ENCODE data around the gene SNED1.

GRCh38 chr2:241003047-241003360, 4.6 kb downstream of the SNED1 start:
- TF ChIP-seq CTCF (IDR thresholded peaks at IDR 0.05) (no peak), EZH2 (IDR thresholded peaks at IDR 0.05) (no peak)
